HEK293 (cell line): Measurements from ENCODE around the gene AGPAT1.

Experiments used
- CTCF ChIA-PET: fragments of 350-600 bp; formaldehyde crosslinking; extraction: SDS; loops from one replicate; lab custom pipeline; 2021; ENCODE audit warnings: antibody characterized with exemption; lab: Yijun Ruan, JAX
- POLR2A ChIA-PET: fragments of 300-600 bp; formaldehyde crosslinking; extraction: SDS; loops from one replicate; lab custom pipeline; 2020; ENCODE audit warnings: antibody characterized with exemption, inconsistent platforms; lab: Yijun Ruan, JAX
- H3K27ac ChIP-seq: fragments of 200-500 bp; sonication (Bioruptor generic); 2 replicates; pipeline ENCODE4 v1.5.1; 2014; ENCODE audit warnings: low read depth, low read length, control low read depth, inconsistent platforms; ENCODE audit errors: extremely low read depth
- H3K36me3 ChIP-seq, 2 experiments: fragments of 200-500 bp in 1 of 2; sonication (Bioruptor generic) in 1 of 2; 1 replicate in 1 of 2; 2 replicates in 1 of 2; pipeline ENCODE4 v1.5.1; 2014 to 2017; ENCODE audit warnings: inconsistent platforms in 2 of 2, low read length in 2 of 2; ENCODE audit not compliant: control insufficient read depth in 2 of 2, insufficient read depth in 1 of 2
- H3K4me1 ChIP-seq: fragments of 200-500 bp; sonication (Bioruptor generic); 2 replicates; pipeline ENCODE4 v1.5.1; 2014; ENCODE audit warnings: mild to moderate bottlenecking, low read length, inconsistent platforms; ENCODE audit not compliant: control insufficient read depth, insufficient read depth
- H3K4me3 ChIP-seq: 2 replicates; pipeline ENCODE4 v1.5.1; 2011; ENCODE audit warnings: low read depth, mild to moderate bottlenecking, control low read depth, low read length, moderate library complexity
- H3K9me3 ChIP-seq: fragments of 200-500 bp; sonication (Bioruptor generic); 2 replicates; pipeline ENCODE4 v1.5.1; 2014; ENCODE audit warnings: low read depth, low read length, inconsistent platforms; ENCODE audit not compliant: control insufficient read depth, insufficient read depth
- GFI1B ChIP-seq: fragments of 450-650 bp; formaldehyde crosslinking; IDR thresholded peaks from 2 replicates; pipeline ENCODE4 v1.5.1; 2016; ENCODE audit warnings: missing biosample characterization, missing genetic modification characterization
- GLI2 ChIP-seq: fragments of 450-650 bp; formaldehyde crosslinking; IDR thresholded peaks from 2 replicates; pipeline ENCODE4; 2017; ENCODE audit warnings: missing biosample characterization, missing genetic modification characterization, low read depth, borderline replicate concordance
- HOXC10 ChIP-seq: sonication (generic); formaldehyde crosslinking; IDR thresholded peaks from 2 replicates; pipeline ENCODE4 v1.8.1; 2023; ENCODE audit warnings: mild to moderate bottlenecking, missing genetic modification reagents
- KLF9 ChIP-seq: fragments of 450-650 bp; formaldehyde crosslinking; IDR thresholded peaks from 2 replicates; pipeline ENCODE4 v1.5.1; 2016; ENCODE audit warnings: missing biosample characterization, missing genetic modification characterization, low read depth
- MYNN ChIP-seq: fragments of 450-650 bp; formaldehyde crosslinking; IDR thresholded peaks from 2 replicates; pipeline ENCODE4 v1.5.1; 2016; ENCODE audit warnings: missing biosample characterization, missing genetic modification characterization, borderline replicate concordance
- TRIM28 ChIP-seq: IDR thresholded peaks from 2 replicates; pipeline ENCODE4 v1.6.1; 2011; ENCODE audit warnings: low read length, control low read depth, borderline replicate concordance
- ZNF2 ChIP-seq: fragments of 450-650 bp; formaldehyde crosslinking; IDR thresholded peaks from 2 replicates; pipeline ENCODE4 v1.5.1; 2016; ENCODE audit warnings: missing biosample characterization, missing genetic modification characterization
- ZNF362 ChIP-seq: fragments of 450-650 bp; formaldehyde crosslinking; IDR thresholded peaks from 2 replicates; pipeline ENCODE4 v1.5.1; 2016; ENCODE audit warnings: missing biosample characterization, missing genetic modification characterization
- ZNF398 ChIP-seq: fragments of 450-650 bp; formaldehyde crosslinking; IDR thresholded peaks from 2 replicates; pipeline ENCODE4 v1.5.1; 2017; ENCODE audit warnings: missing biosample characterization, missing genetic modification characterization
- ZNF416 ChIP-seq: fragments of 450-650 bp; formaldehyde crosslinking; IDR thresholded peaks from 2 replicates; pipeline ENCODE4 v1.5.1; 2016; ENCODE audit warnings: missing biosample characterization, missing genetic modification characterization
- ZNF473 ChIP-seq: fragments of 450-650 bp; formaldehyde crosslinking; IDR thresholded peaks from 2 replicates; pipeline ENCODE4 v1.5.1; 2017; ENCODE audit warnings: missing biosample characterization, missing genetic modification characterization
- ZNF48 ChIP-seq: fragments of 450-650 bp; formaldehyde crosslinking; IDR thresholded peaks from 2 replicates; pipeline ENCODE4 v1.5.1; 2016; ENCODE audit warnings: missing biosample characterization, missing genetic modification characterization
- ZNF529 ChIP-seq: fragments of 450-650 bp; formaldehyde crosslinking; IDR thresholded peaks from 2 replicates; pipeline ENCODE4 v1.5.1; 2017; ENCODE audit warnings: missing genetic modification characterization, missing biosample characterization; ENCODE audit not compliant: insufficient replicate concordance
- ZNF585B ChIP-seq: fragments of 450-650 bp; formaldehyde crosslinking; IDR thresholded peaks from 2 replicates; pipeline ENCODE4 v1.5.1; 2016; ENCODE audit warnings: missing biosample characterization, missing genetic modification characterization
- ZNF600 ChIP-seq: fragments of 450-650 bp; formaldehyde crosslinking; IDR thresholded peaks from 2 replicates; pipeline ENCODE4 v1.5.1; 2016; ENCODE audit warnings: missing biosample characterization, missing genetic modification characterization
- ZNF664 ChIP-seq: fragments of 450-650 bp; formaldehyde crosslinking; IDR thresholded peaks from 2 replicates; pipeline ENCODE4 v1.5.1; 2016; ENCODE audit warnings: missing biosample characterization, missing genetic modification characterization
- ZNF704 ChIP-seq: fragments of 450-650 bp; formaldehyde crosslinking; IDR thresholded peaks from 2 replicates; pipeline ENCODE4 v1.5.1; 2016; ENCODE audit warnings: missing biosample characterization, missing genetic modification characterization
- ZNF768 ChIP-seq: fragments of 450-650 bp; formaldehyde crosslinking; IDR thresholded peaks from 2 replicates; pipeline ENCODE4 v1.5.1; 2018; ENCODE audit warnings: missing biosample characterization, mild to moderate bottlenecking, missing genetic modification characterization
- TF ChIP-seq, protein P1 (sequence below): sonication (generic); formaldehyde crosslinking; IDR thresholded peaks from 2 replicates; pipeline ENCODE4 v1.8.1; 2022; ENCODE audit warnings: mild to moderate bottlenecking, moderate library complexity, missing genetic modification reagents

Gene AGPAT1

DNA sequence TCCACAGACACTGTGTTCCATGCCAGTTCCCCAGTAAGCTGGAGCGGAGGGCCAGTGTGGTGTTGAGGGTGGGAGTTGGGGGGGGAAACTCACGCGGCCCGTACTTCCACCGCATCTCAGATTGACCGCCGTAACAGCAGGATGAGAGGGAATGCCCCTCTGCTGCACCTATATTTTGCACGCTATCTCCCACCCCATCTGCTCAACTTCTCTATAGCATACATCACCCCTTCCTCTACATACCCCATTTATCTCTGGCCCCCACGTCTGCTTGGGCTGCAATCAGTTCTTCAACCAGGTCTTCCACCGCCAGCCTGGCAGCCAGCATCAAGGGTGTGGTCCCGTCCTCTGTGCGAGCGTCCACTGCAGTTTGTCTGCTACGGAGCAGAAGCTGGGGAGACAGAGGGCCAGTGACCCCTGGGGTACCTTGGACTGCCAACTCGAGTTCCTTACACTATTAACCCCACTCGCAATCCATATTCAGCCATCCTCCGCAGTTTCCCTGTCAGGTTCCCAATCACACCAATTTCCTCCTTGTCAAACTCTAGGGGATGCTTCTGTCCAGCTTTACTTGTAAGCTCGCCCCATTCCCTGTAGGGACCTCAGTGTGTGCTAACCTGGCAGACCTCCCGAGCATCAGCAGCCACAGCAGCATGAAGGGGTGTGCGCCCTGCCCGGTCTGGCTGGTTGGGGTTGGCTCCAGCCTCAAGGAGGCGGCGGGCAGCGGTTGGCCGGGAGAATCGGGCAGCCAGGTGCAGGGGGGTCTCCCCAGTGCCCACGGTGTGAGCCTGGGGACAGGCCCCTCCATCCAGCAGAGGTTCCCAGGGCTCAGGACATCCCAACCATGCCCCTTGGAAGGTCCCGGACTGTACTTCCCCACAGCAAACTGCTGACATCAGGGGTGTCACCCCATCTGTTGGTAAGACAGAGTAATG is 21.1 kb upstream of the AGPAT1 start:
- peak overlapping the region; percentile 97; the same call in 1 of the 2 replicates for H3K27ac ChIP-seq
- CTCF ChIA-PET = interaction anchor here (0.7 to 1.5 kb wide), 2 partner anchors 48 to 306 kb away, joined by 3 to 8 read pairs; no protein-coding TSS in a partner anchor
- POLR2A ChIA-PET = interaction anchor here (0.7 to 2.1 kb wide), 4 partner anchors 44 to 775 kb away, joined by 4 to 24 read pairs (median 4); partner anchors contain the start of gene FKBPL
- TF ChIP-seq ZNF704 (tag by site-specific recombination) (no peak), ZNF529 (tag by site-specific recombination) (no peak), ZNF362 (tag by site-specific recombination) (no peak), ZNF416 (tag by site-specific recombination) (no peak), TRIM28 (no peak), ZNF473 (tag by site-specific recombination) (no peak), ZNF398 (tag by site-specific recombination) (peak; percentile 36; the same call in 1 of the 2 replicates), HOXC10 (0 out of 2 replicates have a peak, but pooled peaks have one; percentile 7), KLF9 (tag by site-specific recombination) (no peak), ZNF2 (no peak), MYNN (no peak), GLI2 (tag by site-specific recombination) (no peak), ZNF600 (tag by site-specific recombination) (peak; percentile 86), ZNF48 (tag by site-specific recombination) (no peak), ZNF768 (tag by site-specific recombination) (no peak), GFI1B (tag by site-specific recombination) (no peak), ZNF664 (tag by site-specific recombination) (no peak), ZNF585B (no peak)
- TF ChIP-seq, protein P1, sequence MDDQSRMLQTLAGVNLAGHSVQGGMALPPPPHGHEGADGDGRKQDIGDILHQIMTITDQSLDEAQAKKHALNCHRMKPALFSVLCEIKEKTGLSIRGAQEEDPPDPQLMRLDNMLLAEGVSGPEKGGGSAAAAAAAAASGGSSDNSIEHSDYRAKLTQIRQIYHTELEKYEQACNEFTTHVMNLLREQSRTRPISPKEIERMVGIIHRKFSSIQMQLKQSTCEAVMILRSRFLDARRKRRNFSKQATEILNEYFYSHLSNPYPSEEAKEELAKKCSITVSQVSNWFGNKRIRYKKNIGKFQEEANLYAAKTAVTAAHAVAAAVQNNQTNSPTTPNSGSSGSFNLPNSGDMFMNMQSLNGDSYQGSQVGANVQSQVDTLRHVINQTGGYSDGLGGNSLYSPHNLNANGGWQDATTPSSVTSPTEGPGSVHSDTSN (CRISPR knock-in tag) = peak; percentile 13; the same call in 1 of the 2 replicates
- H3K4me1 ChIP-seq = peaks cover 4% of the 10 kb centered on the region
- no peaks in the 10 kb centered on the region for H3K36me3 ChIP-seq
- H3K9me3 ChIP-seq = no peaks in the 10 kb centered on the region
- H3K4me3 ChIP-seq = peak overlapping the region; percentile 72
